Body of pancreas (tissue), 4 donors: ENCODE data around the gene POLG. TPM values are rescaled to one million over a fixed set of nuclear protein-coding genes. Genes with fewer than 3 reads are reported as not detected.

ENCODE experiments used
- ATAC-seq: fragments of 150-250 bp; one replicate; pipeline ENCODE4 v1.9.1; 2016
- DNase-seq, 4 donors: peaks; one replicate each; pipeline ENCODE4 v3.0.0-alpha.2; 2019
- H3K27ac ChIP-seq, 4 donors: fragments of 200-600 bp; sonication (generic); 1 replicate in 3 of 4; 2 replicates in 1 of 4; pipeline versions ENCODE4 v1.5.1 to v1.6.1; 2016 to 2019; ENCODE audit warnings: mild to moderate bottlenecking in 1 of 4, mixed read lengths in 1 of 4, moderate library complexity in 1 of 4
- H3K27me3 ChIP-seq, 2 donors: fragments of 200-600 bp; sonication (generic); one replicate each; pipeline ENCODE4 v1.6.0; 2016; ENCODE audit warnings: mild to moderate bottlenecking in 1 of 2
- H3K36me3 ChIP-seq, 2 donors: fragments of 200-600 bp; sonication (generic); replicated peaks in 1 of 2; 2 replicates each; pipeline ENCODE4 v1.5.1; 2016; ENCODE audit warnings: low read depth in 2 of 2; ENCODE audit not compliant: insufficient read depth in 1 of 2
- H3K4me1 ChIP-seq: fragments of 200-600 bp; sonication (generic); one replicate; pipeline ENCODE4 v1.6.0; 2016
- H3K4me3 ChIP-seq, 2 donors: fragments of 200-600 bp; sonication (generic); 1 replicate in 1 of 2; 2 replicates in 1 of 2; pipeline ENCODE4 v1.5.1; 2016 to 2019
- H3K9me3 ChIP-seq, 3 donors: fragments of 200-600 bp; sonication (generic); 1 replicate in 2 of 3; 2 replicates in 1 of 3; pipeline ENCODE4 v1.5.1; 2016
- POLR2A ChIP-seq, 3 donors: fragments of 450-650 bp; IDR thresholded peaks; one replicate each; pipeline ENCODE4 v1.6.1; 2016; ENCODE audit warnings: antibody characterized with exemption in 3 of 3, mild to moderate bottlenecking in 2 of 3
- WGBS, 2 donors: methylation state at CpG; one replicate each; pipeline ENCODE4 v1.1.5; 2017; 5-methylcytosine and 5-hydroxymethylcytosine counted together
- intact Hi-C: fragments of 100-400 bp; cut with DNase I; formaldehyde crosslinking; loops from one replicate; pipeline ENCODE4 v1.15.1; 2023
- total RNA-seq, 2 donors: library from RNA; depleted of rRNA; stranded (reverse); fragments of >200 nt; gene quantifications; one replicate each; pipeline ENCODE4 v1.1.0, GENCODE V29; 2016
- TF ChIP-seq, protein P1 (sequence below), 7 experiments: fragments of 450-650 bp in 4 of 7; fragments of 200-600 bp in 3 of 7; sonication (generic) in 3 of 7; IDR thresholded peaks; one replicate each; pipeline ENCODE4 v1.5.1; 2016 to 2019; ENCODE audit warnings: antibody characterized with exemption in 7 of 7

The POLG gene
- total RNA-seq, 2 donors from 2014 or later = 60.7 to 67.2 TPM

DNA sequence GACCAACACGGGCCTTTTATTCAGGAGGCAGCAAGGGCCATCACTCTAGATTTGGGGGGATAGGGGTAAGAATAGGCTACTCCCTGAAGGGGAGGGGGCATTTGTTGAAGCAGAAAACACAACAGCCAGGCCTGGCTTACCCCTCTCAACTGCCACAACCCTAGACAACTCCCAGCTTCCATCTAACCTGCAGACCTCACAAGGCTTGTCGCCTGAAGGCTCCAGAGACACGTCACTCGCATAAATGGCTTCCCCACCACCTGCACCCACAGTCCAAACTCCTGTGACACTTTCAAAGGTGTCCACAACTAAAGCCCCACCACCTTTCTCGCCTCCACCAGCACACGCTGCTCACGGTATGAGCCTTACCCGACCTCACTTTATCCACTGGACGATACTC, 14.9 kb downstream of the POLG start:
- Histone ChIP-seq H3K27me3 (no peaks in the 10 kb centered on the region), H3K4me1 (no peaks in the 10 kb centered on the region), H3K4me3 (no peak overlapping the region), H3K9me3 (no peaks in the 10 kb centered on the region), H3K36me3 (peaks cover 27 to 63% of the 10 kb centered on the region in 2 donors), H3K27ac (no peak overlapping the region)
- DNase-seq (no peak), ATAC-seq (no peak)
- WGBS, 2 donors = 92 to 94% methylated on average over 9 of the region's 9 CpGs
- TF ChIP-seq POLR2A (IDR thresholded peaks at IDR 0.05) = no peak
- TF ChIP-seq, protein P1, sequence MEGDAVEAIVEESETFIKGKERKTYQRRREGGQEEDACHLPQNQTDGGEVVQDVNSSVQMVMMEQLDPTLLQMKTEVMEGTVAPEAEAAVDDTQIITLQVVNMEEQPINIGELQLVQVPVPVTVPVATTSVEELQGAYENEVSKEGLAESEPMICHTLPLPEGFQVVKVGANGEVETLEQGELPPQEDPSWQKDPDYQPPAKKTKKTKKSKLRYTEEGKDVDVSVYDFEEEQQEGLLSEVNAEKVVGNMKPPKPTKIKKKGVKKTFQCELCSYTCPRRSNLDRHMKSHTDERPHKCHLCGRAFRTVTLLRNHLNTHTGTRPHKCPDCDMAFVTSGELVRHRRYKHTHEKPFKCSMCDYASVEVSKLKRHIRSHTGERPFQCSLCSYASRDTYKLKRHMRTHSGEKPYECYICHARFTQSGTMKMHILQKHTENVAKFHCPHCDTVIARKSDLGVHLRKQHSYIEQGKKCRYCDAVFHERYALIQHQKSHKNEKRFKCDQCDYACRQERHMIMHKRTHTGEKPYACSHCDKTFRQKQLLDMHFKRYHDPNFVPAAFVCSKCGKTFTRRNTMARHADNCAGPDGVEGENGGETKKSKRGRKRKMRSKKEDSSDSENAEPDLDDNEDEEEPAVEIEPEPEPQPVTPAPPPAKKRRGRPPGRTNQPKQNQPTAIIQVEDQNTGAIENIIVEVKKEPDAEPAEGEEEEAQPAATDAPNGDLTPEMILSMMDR (IDR thresholded peaks at IDR 0.05) = no peak
- intact Hi-C loops = no loop called here

DNA sequence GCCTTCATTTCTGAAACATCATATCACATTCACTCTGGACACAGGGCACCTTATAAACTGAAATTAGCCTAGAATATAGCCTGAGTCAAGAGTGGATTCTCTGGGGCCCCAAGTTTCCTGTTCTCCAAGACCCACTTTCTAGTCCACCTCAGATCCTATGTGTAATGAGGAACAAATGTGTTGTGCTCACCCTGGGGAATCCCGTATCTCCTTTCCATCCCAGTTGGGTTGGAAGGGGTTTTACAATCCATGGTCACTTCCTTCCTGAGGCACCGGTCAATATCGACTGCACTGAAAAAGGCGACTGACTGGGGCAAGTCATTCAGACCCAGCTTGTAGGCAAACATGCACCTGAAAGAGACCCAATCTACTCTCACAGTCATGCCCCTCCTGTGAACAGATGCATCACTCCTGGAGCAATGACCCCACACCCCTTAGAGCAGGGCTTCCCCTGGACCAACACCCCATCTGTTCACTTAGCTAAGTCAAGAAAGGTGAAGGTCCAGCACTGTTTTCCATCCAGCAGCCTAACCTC, 17.4 kb downstream of the POLG start:
- no peak for ATAC-seq
- 77 to 84% methylated on average over 4 of the region's 4 CpGs for WGBS, 2 donors
- H3K9me3 ChIP-seq = no peaks in the 10 kb centered on the region
- H3K4me1 ChIP-seq = no peaks in the 10 kb centered on the region
- no peaks in the 10 kb centered on the region for H3K27me3 ChIP-seq
- no peak for DNase-seq
- intact Hi-C loops = no loop called here
- peaks cover 13 to 42% of the 10 kb centered on the region in 2 donors for H3K36me3 ChIP-seq
- H3K27ac ChIP-seq = no peak overlapping the region
- H3K4me3 ChIP-seq = no peak overlapping the region
- TF ChIP-seq, protein P1 (IDR thresholded peaks at IDR 0.05) = no peak
- no peak for TF ChIP-seq POLR2A (IDR thresholded peaks at IDR 0.05)

DNA sequence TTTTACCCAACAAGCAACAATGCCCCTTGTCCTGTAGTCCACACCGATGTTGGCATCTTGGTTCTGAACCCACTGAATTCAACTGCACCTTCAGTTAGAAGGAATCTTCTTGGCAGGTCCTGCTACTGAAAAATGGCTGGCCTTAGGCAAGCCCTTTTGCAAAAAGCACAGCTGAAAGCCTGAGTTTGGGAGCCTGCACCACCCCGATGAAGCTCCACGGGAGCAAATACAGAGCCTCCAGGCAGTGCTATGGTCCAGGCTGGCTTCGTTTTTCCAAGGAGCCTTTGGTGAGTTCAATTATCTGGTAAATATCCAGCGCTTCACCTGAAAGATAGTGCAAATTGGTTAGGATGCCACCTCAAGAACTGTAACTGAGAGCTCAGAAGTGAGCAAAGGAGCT, 18.1 kb downstream of the POLG start:
- H3K9me3 ChIP-seq = no peaks in the 10 kb centered on the region
- H3K4me1 ChIP-seq = no peaks in the 10 kb centered on the region
- no peak overlapping the region for H3K27ac ChIP-seq
- no peak overlapping the region for H3K4me3 ChIP-seq
- intact Hi-C loops = no loop called here
- 82 to 90% methylated on average over 5 of the region's 5 CpGs for WGBS, 2 donors
- peaks cover 13 to 37% of the 10 kb centered on the region in 2 donors for H3K36me3 ChIP-seq
- TF ChIP-seq POLR2A (IDR thresholded peaks at IDR 0.05) = no peak
- TF ChIP-seq, protein P1 (IDR thresholded peaks at IDR 0.05) = no peak
- ATAC-seq (no peak), DNase-seq (no peak)
- no peaks in the 10 kb centered on the region for H3K27me3 ChIP-seq

DNA sequence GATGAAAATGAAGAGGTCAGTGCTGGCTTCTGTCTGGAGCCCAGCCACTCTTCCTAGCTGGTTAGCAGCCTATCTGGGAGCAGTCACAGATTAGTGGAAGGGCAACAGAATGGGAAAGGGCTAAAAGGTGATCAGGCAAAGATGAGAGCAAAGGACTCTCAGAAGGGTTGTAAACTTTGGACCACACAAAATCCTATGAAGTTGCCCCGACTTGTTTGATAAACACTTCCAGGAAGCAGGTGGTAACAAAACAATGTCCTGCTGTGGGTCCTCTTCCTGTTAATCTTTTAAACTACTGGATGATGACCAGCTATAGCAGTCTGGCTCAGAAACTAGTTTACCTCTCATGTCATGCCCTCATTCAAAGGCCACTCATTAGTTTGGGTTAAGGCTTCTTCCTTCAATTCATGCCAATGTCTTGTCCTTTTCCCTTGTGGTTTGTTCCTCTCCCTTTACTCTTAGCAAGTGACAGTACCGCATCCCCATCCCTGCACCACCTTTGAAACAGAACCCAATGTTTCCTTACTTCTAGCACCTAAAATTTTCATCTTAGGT, 19.2 kb downstream of the POLG start:
- WGBS, 2 donors = 73 to 75% methylated on average over 2 of the region's 2 CpGs
- H3K4me1 ChIP-seq = no peaks in the 10 kb centered on the region
- no peak for DNase-seq
- TF ChIP-seq POLR2A (IDR thresholded peaks at IDR 0.05) = no peak
- TF ChIP-seq, protein P1 (IDR thresholded peaks at IDR 0.05) = no peak
- H3K27ac ChIP-seq = no peak overlapping the region
- intact Hi-C loops = no loop called here
- peaks cover 13 to 29% of the 10 kb centered on the region in 2 donors for H3K36me3 ChIP-seq
- no peak for ATAC-seq
- H3K9me3 ChIP-seq = no peaks in the 10 kb centered on the region
- no peaks in the 10 kb centered on the region for H3K27me3 ChIP-seq
- no peak overlapping the region for H3K4me3 ChIP-seq

DNA sequence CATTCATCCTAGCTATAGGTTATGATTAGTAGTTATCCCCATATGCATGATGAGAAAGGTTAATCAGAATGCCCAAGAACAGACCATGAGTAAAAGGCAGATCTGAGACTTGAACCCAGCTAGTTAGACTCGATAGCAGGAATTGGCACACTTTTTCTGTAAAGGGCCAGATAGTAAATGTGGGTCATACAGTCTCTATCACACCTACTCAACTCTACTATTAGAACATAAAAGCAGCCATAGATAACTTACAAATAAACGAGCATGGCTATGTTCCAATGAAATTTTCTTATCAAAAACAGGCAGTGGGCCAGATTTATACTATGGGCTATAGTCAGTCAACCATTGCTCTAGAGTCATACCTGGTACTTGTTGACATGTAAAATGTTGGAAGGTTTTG, 24.6 kb downstream of the POLG start:
- Histone ChIP-seq H3K27ac (no peak overlapping the region), H3K9me3 (no peaks in the 10 kb centered on the region), H3K27me3 (no peaks in the 10 kb centered on the region), H3K4me1 (peaks cover 14% of the 10 kb centered on the region), H3K4me3 (no peak overlapping the region), H3K36me3 (no peaks in the 10 kb centered on the region)
- DNase-seq (no peak), ATAC-seq (no peak)
- intact Hi-C loops = no loop called here
- no peak for TF ChIP-seq POLR2A (IDR thresholded peaks at IDR 0.05)
- TF ChIP-seq, protein P1 (IDR thresholded peaks at IDR 0.05) = no peak
- 32 to 52% methylated on average over 2 of the region's 2 CpGs for WGBS, 2 donors
